ENCODE results near the gene CCDC141. TPM values are rescaled to one million over a fixed set of nuclear protein-coding genes. Genes with fewer than 3 reads are reported as not detected.

CCDC141 gene
- polyA plus RNA-seq, 2 of the 4 experiments (the other 2 are of a cell fraction): not detected

DNA sequence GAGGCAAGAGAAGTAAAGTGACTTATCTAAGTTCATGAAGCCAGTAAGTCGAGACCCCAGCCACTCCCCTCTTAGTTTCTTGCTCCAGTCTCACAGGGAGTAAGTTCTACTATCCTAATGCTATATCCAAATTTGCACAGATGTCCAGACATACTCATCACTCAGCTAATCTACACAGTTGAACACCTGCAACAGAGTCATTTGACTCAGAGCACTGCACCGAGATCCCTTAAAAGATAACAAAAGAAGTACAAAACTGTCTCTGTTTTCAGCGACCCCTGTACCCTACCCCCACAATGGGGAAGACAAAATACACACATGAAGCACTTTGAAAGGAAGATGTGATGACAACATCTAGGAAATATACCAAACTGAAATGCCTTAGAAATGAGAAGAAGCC is 22.6 kb upstream of the CCDC141 start:
- FAIRE-seq: no peak
- 8% methylated on average over 3 of the region's 3 CpGs for WGBS (ENCODE audit: missing lambda C conversion rate)
- no peak overlapping the region for H3K27ac ChIP-seq

DNA sequence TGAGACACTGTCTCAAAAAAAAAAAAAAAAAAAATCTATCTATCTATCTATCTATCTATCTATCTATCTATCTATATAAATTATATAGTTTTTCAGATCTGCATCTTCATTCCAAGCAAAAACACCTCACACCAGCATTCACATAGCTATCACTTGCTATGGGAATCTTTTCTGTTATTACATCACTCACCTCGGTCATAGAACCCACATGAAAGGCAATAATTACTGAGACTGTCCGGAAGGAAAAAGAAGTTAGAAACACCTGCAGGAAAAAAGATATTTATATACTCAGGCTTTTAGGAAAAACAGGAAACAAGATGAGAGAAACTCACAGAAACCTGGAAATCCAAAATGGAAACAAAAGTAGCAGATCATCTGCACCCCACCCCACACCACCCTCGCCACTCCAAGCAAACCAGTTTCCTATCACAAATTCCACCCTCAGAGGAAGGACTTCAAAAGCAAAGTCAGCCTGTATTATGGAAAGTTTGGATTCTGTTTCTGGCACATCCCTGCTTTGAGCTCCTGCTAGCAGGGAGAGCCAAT is 21.9 kb upstream of the CCDC141 start:
- no peaks in the 10 kb centered on the region for H3K9me3 ChIP-seq
- DNase-seq (ENCODE audit: low read depth in 1 of 2, low spot score in 1 of 2): no peak
- no peak overlapping the region for H3K4me3 ChIP-seq
- FAIRE-seq: no peak
- H3K4me1 ChIP-seq: no peaks in the 10 kb centered on the region
- ChIA-PET CTCF (interaction anchor here (0.7 kb wide), 1 partner anchor 410 kb away, joined by 3 read pairs; no protein-coding TSS in a partner anchor), POLR2A (no interaction called here)
- 45% methylated on average over 3 of the region's 3 CpGs for WGBS (ENCODE audit: missing lambda C conversion rate)
- no peak overlapping the region for H3K27ac ChIP-seq
- no peak overlapping the region for H3K4me2 ChIP-seq
- no peak for ATAC-seq
- no peak for TF ChIP-seq EP300 (IDR thresholded peaks at IDR 0.05)
- TF ChIP-seq ELK1 (IDR thresholded peaks at IDR 0.05; ENCODE audit: low read depth, low read length): no peak
- no peak for TF ChIP-seq NFE2L2 (conservative IDR thresholded peaks at IDR 0.05; ENCODE audit: low read length)
- TF ChIP-seq RFX5 (IDR thresholded peaks at IDR 0.05): no peak
- TF ChIP-seq SMC3 (IDR thresholded peaks at IDR 0.05): no peak
- TF ChIP-seq, protein P1, sequence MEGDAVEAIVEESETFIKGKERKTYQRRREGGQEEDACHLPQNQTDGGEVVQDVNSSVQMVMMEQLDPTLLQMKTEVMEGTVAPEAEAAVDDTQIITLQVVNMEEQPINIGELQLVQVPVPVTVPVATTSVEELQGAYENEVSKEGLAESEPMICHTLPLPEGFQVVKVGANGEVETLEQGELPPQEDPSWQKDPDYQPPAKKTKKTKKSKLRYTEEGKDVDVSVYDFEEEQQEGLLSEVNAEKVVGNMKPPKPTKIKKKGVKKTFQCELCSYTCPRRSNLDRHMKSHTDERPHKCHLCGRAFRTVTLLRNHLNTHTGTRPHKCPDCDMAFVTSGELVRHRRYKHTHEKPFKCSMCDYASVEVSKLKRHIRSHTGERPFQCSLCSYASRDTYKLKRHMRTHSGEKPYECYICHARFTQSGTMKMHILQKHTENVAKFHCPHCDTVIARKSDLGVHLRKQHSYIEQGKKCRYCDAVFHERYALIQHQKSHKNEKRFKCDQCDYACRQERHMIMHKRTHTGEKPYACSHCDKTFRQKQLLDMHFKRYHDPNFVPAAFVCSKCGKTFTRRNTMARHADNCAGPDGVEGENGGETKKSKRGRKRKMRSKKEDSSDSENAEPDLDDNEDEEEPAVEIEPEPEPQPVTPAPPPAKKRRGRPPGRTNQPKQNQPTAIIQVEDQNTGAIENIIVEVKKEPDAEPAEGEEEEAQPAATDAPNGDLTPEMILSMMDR (IDR thresholded peaks at IDR 0.05): no peak
- no peak for TF ChIP-seq HES2 (IDR thresholded peaks at IDR 0.05)
- no peak for TF ChIP-seq ZFP36 (IDR thresholded peaks at IDR 0.05; ENCODE audit: borderline replicate concordance, partially characterized antibody)
- no peak for TF ChIP-seq RARB (CRISPR knock-in tag; IDR thresholded peaks at IDR 0.05)
- no peak for TF ChIP-seq E2F6 (IDR thresholded peaks at IDR 0.05; ENCODE audit: borderline replicate concordance, low read depth)
- TF ChIP-seq MAZ (IDR thresholded peaks at IDR 0.05; ENCODE audit: borderline replicate concordance, low read depth, low read length): no peak
- TF ChIP-seq CHD2 (IDR thresholded peaks at IDR 0.05; ENCODE audit: low read length, partially characterized antibody): no peak
- no peak for TF ChIP-seq HDAC2 (IDR thresholded peaks at IDR 0.05)

More for the DNA sequence above, 22.6 kb upstream of the CCDC141 start:
- Histone ChIP-seq H3K4me3 (no peak overlapping the region), H3K9me3 (no peaks in the 10 kb centered on the region), H3K4me2 (no peak overlapping the region), H3K4me1 (no peaks in the 10 kb centered on the region)
- no peak for DNase-seq (ENCODE audit: low read depth in 1 of 2, low spot score in 1 of 2)
- TF ChIP-seq, protein P2, sequence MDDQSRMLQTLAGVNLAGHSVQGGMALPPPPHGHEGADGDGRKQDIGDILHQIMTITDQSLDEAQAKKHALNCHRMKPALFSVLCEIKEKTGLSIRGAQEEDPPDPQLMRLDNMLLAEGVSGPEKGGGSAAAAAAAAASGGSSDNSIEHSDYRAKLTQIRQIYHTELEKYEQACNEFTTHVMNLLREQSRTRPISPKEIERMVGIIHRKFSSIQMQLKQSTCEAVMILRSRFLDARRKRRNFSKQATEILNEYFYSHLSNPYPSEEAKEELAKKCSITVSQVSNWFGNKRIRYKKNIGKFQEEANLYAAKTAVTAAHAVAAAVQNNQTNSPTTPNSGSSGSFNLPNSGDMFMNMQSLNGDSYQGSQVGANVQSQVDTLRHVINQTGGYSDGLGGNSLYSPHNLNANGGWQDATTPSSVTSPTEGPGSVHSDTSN (IDR thresholded peaks at IDR 0.05): no peak
- TF ChIP-seq ZNF302 (CRISPR knock-in tag; IDR thresholded peaks at IDR 0.05): no peak
- TF ChIP-seq NR3C1 (IDR thresholded peaks at IDR 0.05): no peak
- no peak for TF ChIP-seq GATA3 (IDR thresholded peaks at IDR 0.05; ENCODE audit: borderline replicate concordance)
- TF ChIP-seq NFE2L2 (conservative IDR thresholded peaks at IDR 0.05; ENCODE audit: low read length): no peak
- TF ChIP-seq HOXB13 (CRISPR knock-in tag; IDR thresholded peaks at IDR 0.05; ENCODE audit: low read depth): no peak
- no peak for TF ChIP-seq TP53 (CRISPR knock-in tag; IDR thresholded peaks at IDR 0.05)
- no peak for TF ChIP-seq TFCP2L1 (CRISPR knock-in tag; IDR thresholded peaks at IDR 0.05)
- TF ChIP-seq CHD2 (IDR thresholded peaks at IDR 0.05; ENCODE audit: low read length, partially characterized antibody): no peak
- TF ChIP-seq, protein P3, sequence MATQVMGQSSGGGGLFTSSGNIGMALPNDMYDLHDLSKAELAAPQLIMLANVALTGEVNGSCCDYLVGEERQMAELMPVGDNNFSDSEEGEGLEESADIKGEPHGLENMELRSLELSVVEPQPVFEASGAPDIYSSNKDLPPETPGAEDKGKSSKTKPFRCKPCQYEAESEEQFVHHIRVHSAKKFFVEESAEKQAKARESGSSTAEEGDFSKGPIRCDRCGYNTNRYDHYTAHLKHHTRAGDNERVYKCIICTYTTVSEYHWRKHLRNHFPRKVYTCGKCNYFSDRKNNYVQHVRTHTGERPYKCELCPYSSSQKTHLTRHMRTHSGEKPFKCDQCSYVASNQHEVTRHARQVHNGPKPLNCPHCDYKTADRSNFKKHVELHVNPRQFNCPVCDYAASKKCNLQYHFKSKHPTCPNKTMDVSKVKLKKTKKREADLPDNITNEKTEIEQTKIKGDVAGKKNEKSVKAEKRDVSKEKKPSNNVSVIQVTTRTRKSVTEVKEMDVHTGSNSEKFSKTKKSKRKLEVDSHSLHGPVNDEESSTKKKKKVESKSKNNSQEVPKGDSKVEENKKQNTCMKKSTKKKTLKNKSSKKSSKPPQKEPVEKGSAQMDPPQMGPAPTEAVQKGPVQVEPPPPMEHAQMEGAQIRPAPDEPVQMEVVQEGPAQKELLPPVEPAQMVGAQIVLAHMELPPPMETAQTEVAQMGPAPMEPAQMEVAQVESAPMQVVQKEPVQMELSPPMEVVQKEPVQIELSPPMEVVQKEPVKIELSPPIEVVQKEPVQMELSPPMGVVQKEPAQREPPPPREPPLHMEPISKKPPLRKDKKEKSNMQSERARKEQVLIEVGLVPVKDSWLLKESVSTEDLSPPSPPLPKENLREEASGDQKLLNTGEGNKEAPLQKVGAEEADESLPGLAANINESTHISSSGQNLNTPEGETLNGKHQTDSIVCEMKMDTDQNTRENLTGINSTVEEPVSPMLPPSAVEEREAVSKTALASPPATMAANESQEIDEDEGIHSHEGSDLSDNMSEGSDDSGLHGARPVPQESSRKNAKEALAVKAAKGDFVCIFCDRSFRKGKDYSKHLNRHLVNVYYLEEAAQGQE (IDR thresholded peaks at IDR 0.05): no peak
- no peak for TF ChIP-seq CBX8 (IDR thresholded peaks at IDR 0.05)
- no peak for TF ChIP-seq POLR2AphosphoS2 (conservative IDR thresholded peaks at IDR 0.05; ENCODE audit: low read length)
- no peak for TF ChIP-seq MAFK (IDR thresholded peaks at IDR 0.05; ENCODE audit: partially characterized antibody)
- no peak for TF ChIP-seq ESRRA (IDR thresholded peaks at IDR 0.05; ENCODE audit: borderline replicate concordance, low read length)
- no peak for TF ChIP-seq ELK1 (IDR thresholded peaks at IDR 0.05; ENCODE audit: low read depth, low read length)
- TF ChIP-seq ZSCAN20 (CRISPR knock-in tag; IDR thresholded peaks at IDR 0.05): no peak
- TF ChIP-seq, protein P4, sequence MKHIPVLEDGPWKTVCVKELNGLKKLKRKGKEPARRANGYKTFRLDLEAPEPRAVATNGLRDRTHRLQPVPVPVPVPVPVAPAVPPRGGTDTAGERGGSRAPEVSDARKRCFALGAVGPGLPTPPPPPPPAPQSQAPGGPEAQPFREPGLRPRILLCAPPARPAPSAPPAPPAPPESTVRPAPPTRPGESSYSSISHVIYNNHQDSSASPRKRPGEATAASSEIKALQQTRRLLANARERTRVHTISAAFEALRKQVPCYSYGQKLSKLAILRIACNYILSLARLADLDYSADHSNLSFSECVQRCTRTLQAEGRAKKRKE (CRISPR knock-in tag; IDR thresholded peaks at IDR 0.05; ENCODE audit: low read depth): no peak
- no peak for ATAC-seq
- ChIA-PET CTCF (no interaction called here), POLR2A (no interaction called here)

All from A549 (cell line).